K562 (cell line): ENCODE measurements around the gene ISG20. TPM values are rescaled to one million over a fixed set of nuclear protein-coding genes. Genes with fewer than 3 reads are reported as not detected.

ENCODE experiments used
- ATAC-seq: fragments of 200-7000 bp; cut with Tn5 transposase; 3 replicates; pipeline ENCODE4 v1.9.1; 2020; ENCODE audit warnings: moderate library complexity
- BruUV-seq: library from RNA; stranded (reverse); fragments of 400-500 nt; replicated peaks from 2 replicates; lab custom pipeline; 2021; lab: Mats Ljungman, UMichigan
- CTCF ChIA-PET: fragments of 300-600 bp; formaldehyde crosslinking; extraction: SDS; loops from one replicate; lab custom pipeline; 2021; ENCODE audit warnings: low intra/inter-chr PET ratio; lab: Yijun Ruan, JAX
- POLR2A ChIA-PET: fragments of 300-600, 350-650 bp; sonication (Branson Sonifier 250); formaldehyde crosslinking; extraction: SDS; loops from one replicate; lab custom pipeline; 2021; ENCODE audit warnings: antibody characterized with exemption, inconsistent platforms; lab: Yijun Ruan, JAX
- DNase-seq, 4 experiments: peaks; one replicate each; pipeline versions ENCODE4 v3.0.0 to v3.0.0-alpha.2; 2011 to 2018; ENCODE audit warnings: low spot score in 3 of 4, mixed read lengths in 3 of 4; ENCODE audit errors: extremely low read depth in 1 of 4
- FAIRE-seq: peaks from 2 replicates; lab custom pipeline; 2011; peaks lifted over from hg19 to GRCh38; lab: Jason Lieb, UNC
- H2AFZ ChIP-seq: 2 replicates; pipeline ENCODE4 v1.6.0; 2011; ENCODE audit warnings: low read depth, low read length, control low read depth, inconsistent platforms
- H3K27ac ChIP-seq: fragments of 200-600 bp; 3 replicates; pipeline ENCODE4 v1.8.0; 2011; ENCODE audit warnings: low read depth, mild to moderate bottlenecking, control low read depth, inconsistent platforms, low read length, moderate library complexity, mixed read lengths; ENCODE audit errors: extremely low read depth
- H3K27me3 ChIP-seq, 2 experiments: fragments of 300-600 bp in 1 of 2; 2 replicates in 1 of 2; 3 replicates in 1 of 2; pipeline versions ENCODE4 v1.6.0 to v1.8.0; 2011; ENCODE audit warnings: inconsistent platforms in 2 of 2, low read length in 2 of 2, mild to moderate bottlenecking in 1 of 2, mixed read lengths in 1 of 2, moderate library complexity in 1 of 2; ENCODE audit not compliant: control insufficient read depth in 2 of 2, insufficient read depth in 2 of 2
- H3K36me3 ChIP-seq: fragments of 300-600 bp; 3 replicates; pipeline ENCODE4 v1.8.0; 2011; ENCODE audit warnings: mild to moderate bottlenecking, low read length, inconsistent platforms; ENCODE audit not compliant: control insufficient read depth, insufficient read depth
- H3K4me1 ChIP-seq, 2 experiments: fragments of 200-600 bp in 1 of 2; replicated peaks in 1 of 2; 2 replicates in 1 of 2; 3 replicates in 1 of 2; pipeline versions ENCODE4 v1.5.1 to v1.8.0; 2011; ENCODE audit warnings: inconsistent platforms in 2 of 2, low read length in 2 of 2, mild to moderate bottlenecking in 1 of 2, mixed read lengths in 1 of 2, moderate library complexity in 1 of 2; ENCODE audit not compliant: control insufficient read depth in 2 of 2, insufficient read depth in 2 of 2
- H3K4me2 ChIP-seq: 2 replicates; pipeline ENCODE4 v1.6.1; 2011; ENCODE audit warnings: low read length, control low read depth, inconsistent platforms, mixed read lengths; ENCODE audit not compliant: insufficient read depth
- H3K4me3 ChIP-seq: fragments of 200-600 bp; sonication (generic), shearing (Covaris generic); 2 replicates; pipeline ENCODE4 v1.5.1; 2016; ENCODE audit warnings: control low read depth, inconsistent platforms
- H3K79me2 ChIP-seq: fragments of 200-600 bp; 3 replicates; pipeline ENCODE4 v1.8.0; 2011; ENCODE audit warnings: low read length, inconsistent platforms; ENCODE audit not compliant: control insufficient read depth, insufficient read depth
- H3K9ac ChIP-seq, 2 experiments: 2 replicates each; pipeline versions ENCODE4 v1.6.0 to v1.6.1; 2011; ENCODE audit warnings: low read depth in 2 of 2, low read length in 2 of 2, control low read depth in 1 of 2, inconsistent platforms in 1 of 2, mild to moderate bottlenecking in 1 of 2, mixed read lengths in 1 of 2; ENCODE audit not compliant: insufficient read depth in 1 of 2
- H3K9me1 ChIP-seq: one replicate; pipeline ENCODE4 v1.6.0; 2011; ENCODE audit warnings: inconsistent platforms, mild to moderate bottlenecking, low read length, moderate library complexity; ENCODE audit not compliant: control insufficient read depth, insufficient read depth
- H3K9me3 ChIP-seq: replicated peaks from 2 replicates; pipeline ENCODE4 v1.5.1; 2011; ENCODE audit warnings: low read depth, low read length, inconsistent platforms; ENCODE audit not compliant: control insufficient read depth, insufficient read depth
- H4K20me1 ChIP-seq: replicated peaks from 2 replicates; pipeline ENCODE4 v1.6.1; 2011; ENCODE audit warnings: low read length, inconsistent platforms, mixed read lengths; ENCODE audit not compliant: control insufficient read depth, insufficient read depth
- FOXJ2 ChIP-seq: fragments of 200-800 bp; sonication (Bioruptor generic); IDR thresholded peaks from 2 replicates; pipeline ENCODE4 v1.6.1; 2016; ENCODE audit warnings: missing genetic modification characterization, missing compliant biosample characterization
- WGBS: fragments of 100-300 bp; shearing (Covaris generic); methylation state at CpG from one replicate; pipeline ENCODE4 v1.1.6; 2016; ENCODE audit warnings: low coverage, mixed read lengths; ENCODE audit not compliant: insufficient coverage; ENCODE audit errors: missing lambda C conversion rate; 5-methylcytosine and 5-hydroxymethylcytosine counted together
- in situ Hi-C: fragments of 300-500 bp; cut with MboI; formaldehyde crosslinking; loops from 4 replicates; pipeline ENCODE4 v1.15.0; 2018; ENCODE audit warnings: inconsistent platforms, mixed read lengths
- intact Hi-C: fragments of 100-400 bp; cut with micrococcal nuclease; formaldehyde crosslinking; loops from 2 replicates; pipeline ENCODE4 v1.14.2; 2022
- polyA plus RNA-seq, 8 experiments: library from polyadenylated mRNA; depleted of rRNA in 4 of 8; stranded (reverse) in 5 of 8; unstranded in 3 of 8; fragments of >200 nt; fragmentation: Nextera tagmentation in 2 of 8; fragmentation: Illumina TruSeq in 1 of 8; extraction: Ambion mirVana in 2 of 8; extraction: Trizol in 1 of 8; gene quantifications; 2 replicates each; pipeline versions ENCODE4 v1.2.1 to v1.2.3, GENCODE V29; 2011 to 2014; ENCODE audit warnings: inconsistent platforms in 1 of 8, missing spikeins in 1 of 8
- total RNA-seq, 7 experiments: library from RNA; depleted of rRNA in 6 of 7; stranded (reverse); fragments of >200 nt in 6 of 7; fragmentation: Illumina TruSeq in 2 of 7; extraction: Trizol in 2 of 7; gene quantifications; 2 replicates each; pipeline versions ENCODE4 v1.2.1 to v1.2.3, GENCODE V29; 2011 to 2021; ENCODE audit warnings: low replicate concordance in 1 of 7
- TF ChIP-seq, protein P1 (sequence below): fragments of 250-450 bp; sonication (Bioruptor Pico); IDR thresholded peaks from 2 replicates; pipeline ENCODE4 v1.6.1; 2021; ENCODE audit warnings: mild to moderate bottlenecking

The ISG20 gene
- total and polyA plus RNA-seq, 9 of the 15 experiments (the other 6 are each of a cell fraction or from before 2014, with no cell fraction given): 0.06 to 2.1 (median 1.00) TPM

DNA sequence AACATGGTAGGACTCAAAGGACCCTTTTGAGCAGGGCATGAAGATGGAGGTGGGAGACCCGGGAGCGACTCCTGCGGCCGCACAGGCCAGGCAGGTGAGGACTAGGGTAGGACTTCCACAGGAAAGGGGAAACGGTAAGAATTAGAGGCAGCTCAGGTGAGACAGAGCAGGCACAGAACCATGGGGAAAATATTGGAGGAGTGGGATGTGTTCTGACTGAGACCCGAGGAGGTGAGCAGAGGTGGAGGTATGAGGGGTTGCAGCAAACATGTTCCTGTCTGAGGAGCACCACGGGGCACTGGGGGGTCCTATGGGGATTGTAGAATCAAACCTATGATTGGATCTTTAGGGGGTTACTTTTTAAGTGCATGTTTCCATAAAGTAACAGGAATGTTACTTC lies 1.4 kb upstream of the ISG20 start:
- H3K9me1 ChIP-seq: no peaks in the 10 kb centered on the region
- H3K79me2 ChIP-seq: no peaks in the 10 kb centered on the region
- ChIA-PET POLR2A (interaction anchor here (0.6 to 1.8 kb wide), 2 partner anchors 9 to 455 kb away, joined by 4 to 10 read pairs; no protein-coding TSS in a partner anchor), CTCF (no interaction called here)
- H2AFZ ChIP-seq: no peak overlapping the region
- DNase-seq (no peak), FAIRE-seq (no peak), ATAC-seq (no peak)
- H3K36me3 ChIP-seq: peaks cover 23% of the 10 kb centered on the region; the same call in 2 of the 3 replicates
- intact Hi-C loops (no loop called here), in situ Hi-C loops (no loop called here)
- WGBS: 60% methylated on average over 7 of the region's 7 CpGs
- 0 out of 2 replicates have a peak, but pooled peaks cover 2% of the 10 kb centered on the region for H4K20me1 ChIP-seq
- no peak overlapping the region for H3K27ac ChIP-seq
- no peak for TF ChIP-seq FOXJ2 (tag)
- TF ChIP-seq, protein P1, sequence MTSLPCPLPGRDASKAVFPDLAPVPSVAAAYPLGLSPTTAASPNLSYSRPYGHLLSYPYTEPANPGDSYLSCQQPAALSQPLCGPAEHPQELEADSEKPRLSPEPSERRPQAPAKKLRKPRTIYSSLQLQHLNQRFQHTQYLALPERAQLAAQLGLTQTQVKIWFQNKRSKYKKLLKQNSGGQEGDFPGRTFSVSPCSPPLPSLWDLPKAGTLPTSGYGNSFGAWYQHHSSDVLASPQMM (CRISPR knock-in tag): no peak
- no peak overlapping the region for H3K9ac ChIP-seq
- H3K4me1 ChIP-seq: peaks cover 16 to 17% of the 10 kb centered on the region in 2 experiments; a peak in 4 of 5 replicates
- no peaks in the 10 kb centered on the region for H3K27me3 ChIP-seq
- no peak overlapping the region for H3K4me2 ChIP-seq
- H3K4me3 ChIP-seq: no peak overlapping the region
- H3K9me3 ChIP-seq: no peaks in the 10 kb centered on the region
- no TSS peak for BruUV-seq
